HepG2 (cell line): ENCODE results near the gene HIVEP2. TPM values are rescaled to one million over a fixed set of nuclear protein-coding genes. Genes with fewer than 3 reads are reported as not detected.

Source experiments
- CBX5 ChIP-seq: sonication (generic); formaldehyde crosslinking; IDR thresholded peaks from 2 replicates; pipeline ENCODE4 v1.4.0; 2020; ENCODE audit warnings: missing genetic modification reagents, borderline replicate concordance
- CC2D1A ChIP-seq: sonication (generic); formaldehyde crosslinking; IDR thresholded peaks from 2 replicates; pipeline ENCODE4 v1.8.1; 2023; ENCODE audit warnings: mild to moderate bottlenecking, missing genetic modification reagents
- E2F5 ChIP-seq: sonication (generic); formaldehyde crosslinking; conservative IDR thresholded peaks from 2 replicates; pipeline ENCODE4 v1.4.0; 2020; ENCODE audit warnings: missing genetic modification reagents
- FOSL1 ChIP-seq: sonication (generic); formaldehyde crosslinking; IDR thresholded peaks from 2 replicates; pipeline ENCODE4 v1.9.0; 2021; ENCODE audit warnings: missing genetic modification reagents, borderline replicate concordance
- FOXO4 ChIP-seq: sonication (generic); formaldehyde crosslinking; conservative IDR thresholded peaks from 2 replicates; pipeline ENCODE4 v1.8.1; 2023; ENCODE audit warnings: missing genetic modification reagents
- GTF2F1 ChIP-seq: fragments of 150-350 bp; IDR thresholded peaks from 2 replicates; pipeline ENCODE4 v1.6.1; 2014; ENCODE audit warnings: low read length
- KAT2B ChIP-seq: fragments of 150-350 bp; IDR thresholded peaks from 2 replicates; pipeline ENCODE4 v1.6.1; 2014; ENCODE audit warnings: low read depth, low read length, borderline replicate concordance
- MAF1 ChIP-seq: sonication (generic); formaldehyde crosslinking; IDR thresholded peaks from 2 replicates; pipeline ENCODE4 v1.5.0; 2020; ENCODE audit warnings: missing genetic modification reagents, borderline replicate concordance
- NFATC3 ChIP-seq: sonication (generic); formaldehyde crosslinking; IDR thresholded peaks from 2 replicates; pipeline ENCODE4 v1.5.1; 2020; ENCODE audit warnings: mild to moderate bottlenecking, missing genetic modification reagents
- NFE2L1 ChIP-seq: sonication (generic); formaldehyde crosslinking; IDR thresholded peaks from 2 replicates; pipeline ENCODE4 v1.4.0; 2020; ENCODE audit warnings: missing genetic modification reagents, mild to moderate bottlenecking, borderline replicate concordance
- PCBP2 ChIP-seq: fragments of 200-400 bp; formaldehyde crosslinking; optimal IDR thresholded peaks from 2 replicates; pipeline ENCODE3; 2018; ENCODE audit warnings: low read length, low read depth; ENCODE audit not compliant: poor library complexity, severe bottlenecking
- RBAK ChIP-seq: sonication (generic); formaldehyde crosslinking; IDR thresholded peaks from 2 replicates; pipeline ENCODE4 v1.5.1; 2020; ENCODE audit warnings: mild to moderate bottlenecking, missing genetic modification reagents
- SP4 ChIP-seq: sonication (generic); formaldehyde crosslinking; IDR thresholded peaks from 2 replicates; pipeline ENCODE4 v1.8.1; 2023; ENCODE audit warnings: mild to moderate bottlenecking, missing genetic modification reagents
- TBX3 ChIP-seq: fragments of 450-650 bp; IDR thresholded peaks from 2 replicates; pipeline ENCODE4 v1.6.1; 2017; ENCODE audit warnings: antibody characterized with exemption, mild to moderate bottlenecking, inconsistent platforms, borderline replicate concordance
- THYN1 ChIP-seq: sonication (generic); formaldehyde crosslinking; IDR thresholded peaks from 2 replicates; pipeline ENCODE4 v1.8.1; 2023; ENCODE audit warnings: low read depth, mild to moderate bottlenecking, moderate library complexity, missing genetic modification reagents, borderline replicate concordance
- ZC3H13 ChIP-seq: sonication (generic); formaldehyde crosslinking; IDR thresholded peaks from 2 replicates; pipeline ENCODE4 v1.8.1; 2023; ENCODE audit warnings: mild to moderate bottlenecking, missing genetic modification reagents, moderate library complexity
- ZC3H4 ChIP-seq: sonication (generic); formaldehyde crosslinking; IDR thresholded peaks from 2 replicates; pipeline ENCODE4 v1.4.0; 2020; ENCODE audit warnings: missing genetic modification reagents, borderline replicate concordance
- ZFYVE20 ChIP-seq: sonication (generic); formaldehyde crosslinking; IDR thresholded peaks from 2 replicates; pipeline ENCODE4 v1.8.0; 2023; ENCODE audit warnings: low read depth, mild to moderate bottlenecking, moderate library complexity, missing genetic modification reagents, borderline replicate concordance
- ZNF24 ChIP-seq: fragments of 450-650 bp; IDR thresholded peaks from 2 replicates; pipeline ENCODE4 v1.6.1; 2017; ENCODE audit warnings: antibody characterized with exemption, mild to moderate bottlenecking
- ZNF317 ChIP-seq: sonication (generic); formaldehyde crosslinking; IDR thresholded peaks from 2 replicates; pipeline ENCODE4 v1.5.0; 2020; ENCODE audit warnings: mild to moderate bottlenecking, missing genetic modification reagents
- ZNF552 ChIP-seq: sonication (generic); formaldehyde crosslinking; IDR thresholded peaks from 2 replicates; pipeline ENCODE4 v1.9.0; 2022; ENCODE audit warnings: missing genetic modification reagents, mild to moderate bottlenecking, borderline replicate concordance
- ZNF558 ChIP-seq: sonication (generic); formaldehyde crosslinking; IDR thresholded peaks from 2 replicates; pipeline ENCODE4 v1.9.0; 2022; ENCODE audit warnings: mild to moderate bottlenecking, missing genetic modification reagents, borderline replicate concordance
- ZNF598 ChIP-seq: sonication (generic); formaldehyde crosslinking; IDR thresholded peaks from 2 replicates; pipeline ENCODE4 v1.5.1; 2020; ENCODE audit warnings: mild to moderate bottlenecking, missing genetic modification reagents, borderline replicate concordance
- ZNF746 ChIP-seq: sonication (generic); formaldehyde crosslinking; IDR thresholded peaks from 2 replicates; pipeline ENCODE4 v1.8.0; 2022; ENCODE audit warnings: mild to moderate bottlenecking, missing genetic modification reagents
- ZNF770 ChIP-seq: sonication (generic); formaldehyde crosslinking; IDR thresholded peaks from 2 replicates; pipeline ENCODE4 v1.5.0; 2020; ENCODE audit warnings: mild to moderate bottlenecking, missing genetic modification reagents
- polyA plus RNA-seq, 8 experiments: library from polyadenylated mRNA; depleted of rRNA in 3 of 8; stranded (reverse) in 7 of 8; unstranded in 1 of 8; fragments of >200 nt; fragmentation: Illumina TruSeq in 4 of 8; extraction: Trizol in 4 of 8; gene quantifications; 2 replicates each; pipeline versions ENCODE4 v1.2.1 to v1.2.3, GENCODE V29; 2011 to 2016; ENCODE audit warnings: low read depth in 4 of 8, missing spikeins in 1 of 8, mixed read lengths in 1 of 8; ENCODE audit not compliant: insufficient read depth in 1 of 8
- total RNA-seq, 5 experiments: library from RNA; depleted of rRNA; stranded (reverse); fragments of >200 nt; fragmentation: Illumina TruSeq; extraction: Trizol; gene quantifications; 2 replicates each; pipeline ENCODE4 v1.2.3, GENCODE V29; 2016; ENCODE audit warnings: low read depth in 1 of 5
- TF ChIP-seq, protein P1 (sequence below): sonication (generic); formaldehyde crosslinking; IDR thresholded peaks from 2 replicates; pipeline ENCODE4 v1.4.0; 2020; ENCODE audit warnings: mild to moderate bottlenecking, missing genetic modification reagents

Gene HIVEP2
- total and polyA plus RNA-seq, 2 of the 13 experiments (the other 11 are each of a cell fraction or from before 2014, with no cell fraction given), result 3.4 to 12.9 TPM

GRCh38 chr6:142845624-142846458 is 99.1 kb downstream of the HIVEP2 start (continued):
- TF ChIP-seq ZNF770 (CRISPR knock-in tag) (peak; percentile 74), NFATC3 (CRISPR knock-in tag) (peak; percentile 87), FOXO4 (CRISPR knock-in tag) (no peak), ZNF317 (CRISPR knock-in tag) (0 out of 2 replicates have a peak, but pooled peaks have one; percentile 44), ZC3H4 (0 out of 2 replicates have a peak, but pooled peaks have one; percentile 11), ZNF552 (CRISPR knock-in tag) (peak; percentile 36; the same call in 1 of the 2 replicates), ZNF24 (no peak), CBX5 (CRISPR knock-in tag) (peak; percentile 97), THYN1 (CRISPR knock-in tag) (no peak), E2F5 (CRISPR knock-in tag) (no peak), ZNF598 (peak; percentile 98), MAF1 (CRISPR knock-in tag) (0 out of 2 replicates have a peak, but pooled peaks have one; percentile 46), PCBP2 (no peak), SP4 (CRISPR knock-in tag) (peak; percentile 80), ZNF746 (CRISPR knock-in tag) (peak; percentile 53; the same call in 1 of the 2 replicates), KAT2B (no peak), CC2D1A (CRISPR knock-in tag) (no peak), ZFYVE20 (CRISPR knock-in tag) (no peak), GTF2F1 (no peak), FOSL1 (no peak), ZC3H13 (CRISPR knock-in tag) (0 out of 2 replicates have a peak, but pooled peaks have one; percentile 55), TBX3 (no peak), ZNF558 (CRISPR knock-in tag) (no peak), RBAK (CRISPR knock-in tag) (peak; percentile 73; the same call in 1 of the 2 replicates), NFE2L1 (CRISPR knock-in tag) (no peak)
- TF ChIP-seq, protein P1, sequence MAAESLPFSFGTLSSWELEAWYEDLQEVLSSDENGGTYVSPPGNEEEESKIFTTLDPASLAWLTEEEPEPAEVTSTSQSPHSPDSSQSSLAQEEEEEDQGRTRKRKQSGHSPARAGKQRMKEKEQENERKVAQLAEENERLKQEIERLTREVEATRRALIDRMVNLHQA, result no peak
